Skin of body (tissue), 2 donors: ENCODE results near the gene RAPGEF1. TPM values are rescaled to one million over a fixed set of nuclear protein-coding genes. Genes with fewer than 3 reads are reported as not detected.
"Not testable (repeated sequence)": the region's sequence is repeated elsewhere in the genome, so short reads cannot be mapped to it uniquely, and the experiment has no call there.

Experiments
- DNase-seq: peaks from one replicate; lab custom pipeline; 2025; lab: John Stamatoyannopoulos, UW
- total RNA-seq: library from RNA; depleted of rRNA; stranded (reverse); fragments of >200 nt; gene quantifications from one replicate; pipeline ENCODE4 v1.2.3, GENCODE V29; 2014

RAPGEF1 gene
- total RNA-seq, 1 donor from 2014 or later = 23.1 TPM

DNA sequence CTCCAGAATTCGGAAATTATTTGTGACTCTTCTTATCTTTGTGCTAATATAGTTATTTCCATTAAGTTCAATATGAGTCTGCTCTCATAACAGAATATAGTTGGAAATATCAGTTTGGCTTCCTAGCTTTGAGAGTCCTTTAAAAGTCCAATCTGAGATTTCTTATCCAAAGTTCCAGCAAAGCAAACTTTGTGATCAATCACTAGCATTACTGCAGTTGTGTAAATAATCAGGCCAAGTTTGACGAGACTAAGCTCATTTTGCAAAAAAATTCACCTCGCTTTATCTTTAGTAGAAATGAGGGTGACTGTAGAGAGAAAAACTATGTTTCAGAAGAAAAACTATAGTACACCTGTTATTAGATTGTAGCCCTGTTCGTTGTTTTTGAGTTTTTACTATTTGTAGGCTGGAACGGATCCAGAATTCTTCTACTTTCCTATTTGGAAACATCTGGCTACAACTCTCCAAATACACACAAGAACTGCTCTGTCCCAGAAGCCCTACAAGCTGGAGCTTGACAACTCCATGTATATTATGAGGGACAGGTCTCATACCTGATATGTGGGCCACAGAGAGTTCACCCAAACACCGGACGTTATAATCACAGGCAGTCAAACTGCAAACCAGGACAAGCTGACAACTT is 47.8 kb downstream of the RAPGEF1 start:
- no peak for DNase-seq

DNA sequence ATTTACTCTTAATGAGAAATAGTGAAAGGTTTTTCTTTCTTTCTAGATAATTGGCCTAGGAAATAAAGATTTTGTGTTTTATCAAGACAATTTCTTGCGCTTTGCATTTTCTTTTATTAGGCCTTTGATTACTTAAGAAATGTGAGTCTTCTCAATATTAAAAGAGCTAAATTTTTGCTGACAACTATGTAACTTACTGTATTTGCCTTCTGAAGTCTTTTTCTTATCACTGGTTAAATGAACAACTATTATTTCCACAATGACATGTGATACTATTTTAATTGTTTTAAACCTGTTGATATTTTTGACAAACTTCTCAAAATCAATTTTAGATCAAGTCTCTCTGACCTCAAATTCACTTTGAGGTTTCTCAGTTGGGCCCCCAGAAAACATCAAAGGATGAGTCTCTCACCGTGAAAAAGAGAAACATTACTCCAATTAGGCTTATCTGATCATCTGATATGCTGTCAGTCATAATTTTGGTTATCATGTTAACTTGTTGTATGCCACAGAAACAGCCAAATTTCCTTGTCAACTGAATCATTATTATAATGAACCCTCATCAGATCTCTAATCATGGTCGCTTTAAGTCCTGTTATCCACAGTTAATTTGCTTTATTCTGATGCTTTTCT is 48.8 kb downstream of the RAPGEF1 start:
- no peak for DNase-seq

DNA sequence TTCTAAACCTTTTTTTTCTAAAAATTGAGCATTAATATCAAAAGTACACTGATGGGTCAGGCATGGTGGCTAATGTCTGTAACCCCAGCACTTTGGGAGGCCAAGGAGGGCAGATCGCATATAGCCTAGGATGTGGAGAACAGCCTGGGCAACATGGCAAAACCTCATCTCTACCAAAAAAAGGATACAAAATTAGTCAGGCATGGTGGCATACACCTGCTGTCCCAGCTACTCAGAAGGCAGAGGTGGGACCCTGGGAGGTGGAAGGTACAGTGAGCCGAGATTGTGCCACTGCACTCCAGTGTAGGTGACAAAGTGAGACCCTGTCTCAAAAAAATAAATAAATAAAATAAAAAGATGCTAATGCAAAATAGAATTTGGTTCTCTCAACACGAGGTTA is 49.4 kb downstream of the RAPGEF1 start:
- DNase-seq = no peak

DNA sequence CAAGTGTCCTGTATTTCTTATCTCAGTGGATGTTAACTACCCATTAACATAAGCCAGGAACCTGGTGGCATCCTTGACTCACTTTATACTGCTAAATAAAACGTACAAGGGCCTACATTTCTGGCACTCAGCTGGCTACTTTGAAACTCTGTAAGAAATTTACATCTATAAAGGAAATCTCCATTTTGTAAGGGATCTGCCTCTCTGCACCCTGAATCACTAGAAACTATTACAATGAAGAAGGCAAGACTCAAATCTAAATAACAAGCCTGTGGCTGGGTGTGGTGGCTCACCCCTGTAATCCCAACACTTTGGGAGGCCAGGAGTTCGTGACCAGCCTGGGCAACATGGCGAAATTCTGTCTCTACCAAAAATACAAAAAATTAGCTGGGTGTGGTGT is 51.5 kb downstream of the RAPGEF1 start:
- no peak for DNase-seq

DNA sequence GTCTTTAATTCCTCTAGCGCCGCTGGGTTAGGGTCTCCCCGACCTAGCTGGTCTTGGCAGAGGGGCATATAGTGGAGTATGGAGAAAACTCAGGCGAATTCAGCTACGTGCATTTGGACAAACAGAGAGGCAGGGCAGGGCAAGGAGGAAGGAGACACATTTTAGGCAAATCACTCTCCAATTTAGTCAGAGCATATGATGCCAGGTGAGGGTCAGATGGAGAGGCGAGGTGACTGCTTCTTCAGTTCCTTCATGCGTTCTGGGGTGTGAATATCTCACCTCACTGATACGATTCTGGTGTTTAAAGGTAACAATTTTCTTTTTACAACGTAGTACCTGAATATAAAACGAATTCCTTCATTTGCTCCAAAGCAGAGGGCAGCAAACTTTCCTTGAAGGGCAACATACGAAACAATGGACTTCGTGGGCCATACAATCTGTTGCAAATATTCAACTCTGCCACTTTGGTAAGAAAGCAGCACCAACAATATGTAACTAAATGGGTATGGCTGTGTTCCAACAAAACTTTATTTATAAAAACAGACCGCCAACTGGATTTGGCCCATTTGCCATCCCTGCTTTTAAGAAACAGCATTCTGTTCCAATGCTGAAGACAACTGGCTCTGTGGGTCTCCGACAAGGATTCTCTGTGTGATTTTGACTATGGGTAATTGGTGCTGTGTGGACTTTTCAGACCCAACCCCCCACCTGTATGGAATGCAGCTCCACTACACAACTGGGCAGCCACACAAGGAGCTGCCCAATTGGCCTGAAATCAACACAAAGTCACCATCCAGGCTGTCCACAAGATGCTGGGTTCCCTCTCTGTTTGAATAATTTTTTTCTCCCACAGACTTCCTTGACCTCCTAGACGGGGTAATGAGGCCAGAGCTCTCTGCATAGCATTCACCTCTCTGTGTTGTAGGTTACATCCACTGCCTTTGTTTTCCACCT is 53.8 kb downstream of the RAPGEF1 start:
- no peak for DNase-seq

DNA sequence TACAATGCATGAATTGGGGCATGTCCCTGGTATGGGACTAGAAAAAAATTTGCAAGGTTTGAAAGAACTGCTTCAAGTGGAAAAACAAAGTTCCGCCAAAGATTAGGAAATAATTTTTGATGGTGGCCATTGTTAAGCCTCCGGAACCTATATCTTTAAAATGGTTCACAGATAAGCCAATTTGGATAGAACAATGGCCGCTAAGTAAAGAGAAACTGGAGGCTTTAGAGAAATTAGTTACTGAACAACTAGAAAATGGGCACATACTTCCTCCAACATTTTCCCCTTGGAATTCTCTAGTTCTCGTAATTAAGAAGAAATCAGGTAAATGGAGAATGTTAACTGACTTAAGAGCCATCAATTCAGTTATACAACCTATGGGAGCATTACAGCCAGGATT is 56.8 kb downstream of the RAPGEF1 start:
- DNase-seq = not testable (repeated sequence)

DNA sequence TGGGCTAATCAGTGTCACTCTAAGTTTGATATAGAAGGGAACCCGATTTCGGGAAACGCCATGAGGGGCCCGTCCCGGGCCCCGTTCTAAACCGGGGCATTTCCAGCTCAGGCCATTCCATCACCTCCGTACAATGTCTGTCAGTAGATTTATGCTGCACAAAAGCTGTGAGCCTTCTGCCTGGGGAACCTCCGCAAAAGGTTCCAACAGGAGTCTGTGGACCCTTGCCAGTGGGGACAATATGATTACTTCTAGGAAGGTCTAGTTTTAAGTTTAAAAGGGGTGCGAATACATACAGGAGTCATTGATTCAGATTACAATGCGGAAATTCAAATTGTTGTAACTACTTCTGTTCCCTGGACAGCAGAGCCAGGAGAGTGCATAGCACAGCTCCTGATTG is 57.6 kb downstream of the RAPGEF1 start:
- DNase-seq = no peak

DNA sequence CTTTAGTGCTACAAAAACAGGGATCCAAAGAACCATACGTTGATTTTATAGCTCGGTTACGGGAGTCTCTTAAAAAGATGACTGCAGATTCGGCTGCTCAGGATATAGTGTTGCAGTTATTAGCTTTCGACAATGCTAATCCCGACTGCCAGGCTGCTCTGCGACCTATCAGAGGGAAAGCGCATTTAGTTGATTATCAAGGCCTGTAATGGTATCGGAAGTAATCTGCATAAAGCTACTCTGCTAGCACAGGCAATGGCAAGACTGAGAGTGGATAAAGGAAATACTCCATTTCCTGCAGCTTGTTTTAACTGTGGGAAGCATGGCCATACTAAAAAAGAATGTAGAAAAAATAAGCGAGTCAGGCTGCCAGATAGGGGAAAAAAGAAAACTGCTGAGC is 58.0 kb downstream of the RAPGEF1 start:
- DNase-seq = not testable (repeated sequence)

DNA sequence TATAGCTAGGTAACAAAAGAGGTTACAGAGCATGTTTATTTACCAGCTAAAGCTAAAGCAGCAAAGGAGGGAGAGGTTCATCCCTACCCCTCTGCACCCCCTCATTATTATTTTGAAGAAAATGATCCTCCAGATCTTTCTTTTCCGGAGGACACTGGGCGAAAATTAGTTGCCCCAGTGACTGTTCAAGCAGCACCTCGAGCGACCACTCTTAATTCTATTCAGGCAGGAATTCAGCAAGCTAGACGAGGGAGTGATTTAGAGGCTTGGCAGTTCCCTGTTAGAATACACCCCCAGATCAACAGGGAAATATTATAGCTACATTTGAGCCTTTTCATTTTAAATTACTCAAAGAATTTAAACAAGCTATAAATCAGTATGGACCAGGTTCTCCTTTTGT is 58.8 kb downstream of the RAPGEF1 start:
- DNase-seq = not testable (repeated sequence)

DNA sequence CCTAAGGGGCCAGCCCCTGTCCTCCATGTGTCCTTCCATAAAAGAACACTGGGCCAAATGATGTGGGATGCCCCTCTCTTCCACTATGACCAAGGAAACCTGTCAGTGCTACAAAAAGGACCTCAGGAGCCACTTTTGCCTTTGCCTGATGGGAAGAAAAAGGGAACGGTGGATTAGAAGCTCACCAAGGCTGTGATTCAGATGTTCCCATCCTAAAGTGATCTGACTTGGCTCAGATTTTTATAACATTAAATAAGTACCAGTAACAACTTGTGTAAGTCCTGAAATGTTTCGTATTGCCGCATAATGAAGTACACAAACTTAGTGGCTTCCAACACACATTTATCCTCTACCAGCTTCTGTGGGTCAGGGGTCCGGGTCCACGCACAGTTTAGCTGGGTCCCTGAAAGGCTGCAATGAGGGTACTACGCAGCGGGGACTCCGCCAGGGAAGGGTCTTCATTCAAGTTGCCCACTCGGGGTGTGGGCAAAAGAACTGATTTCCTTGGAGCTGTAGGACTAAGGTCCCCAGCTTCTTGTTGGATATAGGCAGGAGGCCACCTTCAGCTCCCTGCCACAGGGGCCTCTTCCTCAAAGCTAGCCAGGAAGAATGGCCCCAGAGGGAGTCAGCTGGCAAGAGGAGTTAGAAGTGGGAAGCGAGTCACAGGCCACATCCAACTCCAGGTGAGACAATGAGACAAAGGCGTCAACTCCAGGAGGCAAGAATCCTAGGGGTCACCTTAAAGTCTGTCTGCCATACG is 60.4 kb downstream of the RAPGEF1 start:
- no peak for DNase-seq

DNA sequence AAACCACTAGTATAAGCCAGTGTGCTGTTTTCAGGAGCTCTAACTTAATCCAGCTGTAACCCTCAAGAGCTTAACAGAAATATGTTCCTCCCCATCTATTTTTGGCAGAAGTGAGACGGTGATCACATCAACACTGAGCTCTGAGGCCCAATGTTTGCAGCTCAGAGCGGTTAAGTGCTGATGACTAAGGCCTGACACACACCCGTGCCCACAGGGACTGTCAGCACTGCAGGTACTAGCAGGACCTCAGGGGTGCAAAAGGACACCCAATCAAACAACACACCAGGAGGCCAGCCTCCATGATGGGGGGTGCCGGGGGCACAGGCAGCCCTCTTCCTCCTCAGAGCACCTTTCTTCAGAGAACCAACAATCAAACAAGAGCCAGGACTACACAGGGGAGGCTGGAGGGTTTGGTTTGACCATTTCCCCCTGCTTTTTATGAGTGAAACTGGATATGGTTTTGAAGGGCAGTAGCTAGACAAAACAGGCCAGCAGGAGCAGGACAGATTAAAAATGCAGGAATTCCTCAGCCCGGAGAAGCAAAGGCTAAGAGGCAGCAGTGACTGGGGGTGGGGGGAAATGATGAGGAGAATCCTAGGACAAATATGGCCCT is 61.3 kb downstream of the RAPGEF1 start:
- peak; percentile 79 for DNase-seq

DNA sequence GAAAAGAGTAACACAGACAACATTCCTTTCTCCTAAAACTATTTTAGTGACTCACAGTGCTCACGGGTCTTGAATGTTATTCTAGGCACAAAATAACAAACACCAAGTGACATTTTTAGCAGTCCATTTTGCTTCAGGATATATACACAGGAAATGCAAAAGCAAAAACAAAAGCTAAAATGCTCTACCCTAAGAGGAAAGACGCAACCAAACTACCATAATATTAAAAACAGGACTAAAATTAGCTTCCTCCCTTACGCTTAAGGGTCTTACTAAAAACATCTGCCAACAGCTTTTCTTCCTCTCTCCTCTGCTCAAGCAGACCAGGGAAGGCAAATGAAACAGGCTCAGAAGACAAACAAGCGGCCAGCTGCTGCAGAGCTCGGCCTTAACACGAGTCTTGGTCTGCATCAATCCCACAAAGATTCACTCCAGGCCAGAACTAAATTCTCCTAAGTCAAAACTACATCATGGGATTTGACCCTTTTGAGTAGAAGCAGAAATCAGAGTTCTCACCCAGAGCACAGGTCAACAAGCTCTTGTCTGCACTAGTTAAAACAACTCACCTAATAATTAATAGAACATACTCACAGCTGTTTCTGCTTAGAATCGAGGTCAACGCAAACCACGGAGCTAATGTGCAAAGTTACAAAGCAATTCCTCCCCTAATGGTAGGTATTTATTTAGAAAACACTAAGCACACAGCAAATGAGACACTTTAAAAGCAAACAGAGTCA is 62.3 kb downstream of the RAPGEF1 start:
- peak; percentile 57 for DNase-seq

DNA sequence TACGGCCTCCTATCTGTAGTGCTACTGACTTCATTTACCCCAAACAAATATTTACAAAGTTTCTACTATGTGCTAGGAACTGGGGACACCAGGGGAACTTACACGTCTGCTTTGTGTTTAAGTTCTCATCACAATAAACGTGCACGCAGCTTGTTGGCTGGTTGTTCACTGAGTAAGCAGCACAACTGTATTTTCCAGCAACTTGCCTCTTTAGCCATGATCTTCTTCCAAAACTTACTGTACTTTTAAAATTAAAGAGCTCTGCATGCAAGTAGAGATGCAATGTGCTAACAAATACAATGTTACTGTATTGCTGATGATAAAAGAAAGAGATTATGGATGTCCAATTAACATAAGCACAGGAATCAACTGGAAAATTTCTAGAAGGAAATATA is 62.8 kb downstream of the RAPGEF1 start:
- DNase-seq = peak; percentile 57

DNA sequence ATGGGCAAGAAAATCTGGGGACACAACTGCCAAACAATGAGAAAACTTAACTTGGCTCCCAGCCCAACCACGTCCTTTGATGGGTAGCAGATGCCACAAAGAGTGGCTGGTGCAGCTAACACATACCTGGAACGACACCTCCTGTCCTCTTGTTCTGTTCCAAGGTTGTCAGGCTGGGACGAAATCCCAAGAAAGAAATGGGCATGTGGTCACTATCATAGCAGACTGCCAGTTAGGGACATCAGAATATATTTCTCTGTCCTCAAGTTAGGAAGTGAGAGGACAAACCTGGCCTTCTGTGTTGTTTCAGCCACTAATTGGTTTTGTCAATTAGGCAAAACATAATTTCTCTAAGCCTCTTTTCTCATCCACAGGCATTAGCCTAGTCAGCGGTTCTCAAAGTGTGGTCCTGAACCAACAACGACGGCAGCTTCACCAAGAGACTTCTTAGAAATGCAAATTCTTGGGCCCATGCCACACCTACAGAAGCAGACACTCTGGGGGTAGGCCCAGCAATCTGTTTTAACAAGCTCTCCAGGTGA is 63.4 kb downstream of the RAPGEF1 start:
- no peak for DNase-seq

DNA sequence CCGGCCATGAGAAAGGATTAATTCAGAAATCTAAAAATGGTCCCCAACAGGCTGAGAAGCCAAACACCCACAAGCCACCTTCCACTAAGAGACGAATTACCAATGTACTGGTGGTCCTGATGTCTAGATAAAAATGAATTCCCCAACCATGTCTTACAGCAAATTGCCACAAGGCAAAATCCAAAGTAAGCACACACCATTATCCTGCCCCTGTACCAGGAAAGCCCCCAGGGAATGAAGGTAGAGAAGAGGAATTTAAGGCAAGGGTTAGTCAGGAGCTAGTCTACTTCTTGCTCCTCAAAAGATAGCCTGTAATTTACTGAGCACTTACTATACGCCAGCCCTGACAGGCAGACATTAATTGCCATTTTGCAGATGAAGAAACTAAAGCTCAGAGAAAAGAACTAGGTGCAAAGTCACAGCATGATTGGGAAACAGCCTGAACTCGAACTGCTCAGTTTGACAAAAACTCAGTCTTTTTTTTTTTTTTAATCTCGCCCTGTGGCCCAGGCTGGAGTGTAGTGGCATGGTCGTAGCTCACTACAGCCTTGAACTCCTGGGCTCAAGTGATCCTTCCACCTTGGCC is 64.3 kb downstream of the RAPGEF1 start:
- no peak for DNase-seq

DNA sequence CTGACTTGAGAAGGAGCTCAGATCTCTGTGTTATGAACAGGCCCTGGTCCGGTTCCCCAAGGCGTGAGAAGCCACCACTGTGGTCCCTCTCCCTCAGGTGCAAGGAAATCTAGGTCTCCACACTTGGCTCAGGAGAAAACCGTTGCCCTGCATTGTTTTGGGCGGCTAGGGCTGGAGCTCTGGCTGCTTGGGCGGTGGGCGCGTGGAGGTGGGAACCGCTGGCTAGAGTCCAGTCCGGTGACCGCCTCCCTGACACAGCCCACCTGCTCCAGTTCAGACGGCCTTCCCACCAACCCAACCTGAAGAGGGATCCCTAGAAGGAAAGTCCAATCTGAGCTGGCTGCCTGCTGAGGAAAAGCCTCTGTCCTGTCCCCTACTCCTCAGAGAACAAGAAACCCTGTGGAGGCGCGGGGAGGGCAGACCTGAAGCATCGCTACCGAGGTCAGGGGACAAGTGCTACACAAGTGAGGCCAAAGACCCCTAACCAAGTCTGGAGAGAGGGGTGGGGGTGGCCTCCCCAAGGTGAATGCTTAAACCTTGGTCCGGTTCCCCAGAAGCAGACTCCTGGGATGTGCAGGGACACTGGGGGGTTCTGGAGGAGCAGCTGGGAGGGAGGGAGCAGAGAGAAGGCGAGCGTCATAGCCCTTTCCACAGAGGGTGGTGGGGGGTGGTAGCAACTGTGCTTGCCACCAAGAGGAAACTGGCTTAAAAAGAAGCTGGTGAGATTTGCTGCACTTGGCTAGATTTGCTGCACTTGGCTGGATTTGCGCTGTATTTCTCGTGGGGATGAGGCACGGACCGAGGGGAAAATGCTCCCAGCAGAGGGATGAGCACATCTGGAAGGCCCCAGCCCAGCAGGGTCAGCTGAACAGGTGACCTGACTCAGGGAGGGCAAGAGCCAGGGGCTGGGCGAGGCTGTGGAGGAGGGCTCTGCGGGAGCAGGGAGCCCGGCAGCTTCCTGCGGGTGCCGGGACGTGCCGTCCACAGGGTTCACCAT is 65.2 kb downstream of the RAPGEF1 start:
- DNase-seq = no peak

DNA sequence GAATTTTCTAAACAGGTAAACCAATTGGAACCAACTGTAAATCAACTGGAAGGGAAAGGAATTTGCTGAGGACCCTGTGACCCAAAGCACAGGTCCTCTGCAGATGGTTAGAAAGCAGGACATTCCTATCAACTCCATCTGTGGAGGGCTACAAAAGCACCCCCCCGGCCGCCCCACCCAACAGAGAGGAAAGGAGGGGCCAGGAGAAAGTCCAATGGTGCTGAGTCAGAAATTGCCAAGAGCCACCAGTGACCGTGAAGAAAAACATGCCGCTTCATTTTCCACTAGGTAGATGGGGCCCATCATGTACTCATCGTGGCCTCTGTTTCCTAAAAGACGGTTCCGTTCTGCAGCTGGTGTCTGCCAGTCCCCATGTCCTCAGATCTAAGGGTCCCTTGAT is 66.3 kb downstream of the RAPGEF1 start:
- DNase-seq = no peak

DNA sequence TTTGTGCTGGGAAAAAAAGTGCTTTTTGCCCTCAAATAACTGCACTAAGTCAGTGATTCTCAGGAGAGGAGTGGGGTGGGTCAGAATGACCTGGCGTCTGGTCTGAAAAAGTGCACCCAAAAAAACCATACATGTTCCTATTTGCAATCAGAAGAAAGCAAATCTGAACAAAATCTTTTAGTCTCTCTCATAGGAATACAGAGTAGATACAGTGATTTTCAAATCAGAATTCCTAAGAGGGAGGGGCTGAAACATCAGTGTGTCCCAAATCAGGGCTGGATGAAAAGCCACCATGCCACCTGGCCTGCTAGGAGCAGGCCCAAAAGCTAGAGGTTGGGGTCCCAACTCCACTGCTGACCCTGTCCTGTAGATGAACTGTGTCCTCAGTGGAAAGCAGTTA is 66.8 kb downstream of the RAPGEF1 start:
- DNase-seq = no peak

DNA sequence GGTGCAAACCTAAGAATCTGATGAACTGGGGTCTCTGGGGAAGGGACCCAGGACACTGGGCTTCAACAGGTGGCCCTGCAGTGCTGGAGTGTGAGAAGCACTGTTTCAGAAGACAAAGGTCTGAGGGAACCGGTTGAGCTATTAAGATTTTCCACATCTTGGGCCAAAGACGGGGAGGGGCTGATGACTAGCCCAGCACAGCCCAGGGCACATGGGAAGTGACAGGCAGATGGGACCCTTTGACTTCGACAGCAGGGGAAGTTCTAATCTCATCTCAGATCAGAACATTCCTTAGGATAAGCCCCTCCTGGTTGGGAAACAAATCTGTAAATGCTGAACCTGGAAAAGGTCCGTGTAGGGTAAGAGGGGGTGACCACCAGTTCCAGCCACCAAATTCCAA is 67.4 kb downstream of the RAPGEF1 start:
- DNase-seq = no peak
